GM12891 (cell line): ENCODE measurements around the gene CEP104.

Source experiments
- PAX5 ChIP-seq: IDR thresholded peaks from 2 replicates; pipeline ENCODE4 v1.6.1; 2011; ENCODE audit warnings: low read length, moderate library complexity, mild to moderate bottlenecking; ENCODE audit not compliant: insufficient read depth, severe bottlenecking
- POLR2A ChIP-seq: IDR thresholded peaks from 2 replicates; pipeline ENCODE4 v1.6.1; 2011; ENCODE audit warnings: low read depth, low read length, control low read depth
- POLR2AphosphoS5 ChIP-seq: IDR thresholded peaks from 2 replicates; pipeline ENCODE4 v1.6.1; 2011; ENCODE audit warnings: low read depth, low read length, control low read depth
- TAF1 ChIP-seq: IDR thresholded peaks from 2 replicates; pipeline ENCODE4 v1.6.1; 2011; ENCODE audit warnings: low read depth, low read length, control low read depth

DNA sequence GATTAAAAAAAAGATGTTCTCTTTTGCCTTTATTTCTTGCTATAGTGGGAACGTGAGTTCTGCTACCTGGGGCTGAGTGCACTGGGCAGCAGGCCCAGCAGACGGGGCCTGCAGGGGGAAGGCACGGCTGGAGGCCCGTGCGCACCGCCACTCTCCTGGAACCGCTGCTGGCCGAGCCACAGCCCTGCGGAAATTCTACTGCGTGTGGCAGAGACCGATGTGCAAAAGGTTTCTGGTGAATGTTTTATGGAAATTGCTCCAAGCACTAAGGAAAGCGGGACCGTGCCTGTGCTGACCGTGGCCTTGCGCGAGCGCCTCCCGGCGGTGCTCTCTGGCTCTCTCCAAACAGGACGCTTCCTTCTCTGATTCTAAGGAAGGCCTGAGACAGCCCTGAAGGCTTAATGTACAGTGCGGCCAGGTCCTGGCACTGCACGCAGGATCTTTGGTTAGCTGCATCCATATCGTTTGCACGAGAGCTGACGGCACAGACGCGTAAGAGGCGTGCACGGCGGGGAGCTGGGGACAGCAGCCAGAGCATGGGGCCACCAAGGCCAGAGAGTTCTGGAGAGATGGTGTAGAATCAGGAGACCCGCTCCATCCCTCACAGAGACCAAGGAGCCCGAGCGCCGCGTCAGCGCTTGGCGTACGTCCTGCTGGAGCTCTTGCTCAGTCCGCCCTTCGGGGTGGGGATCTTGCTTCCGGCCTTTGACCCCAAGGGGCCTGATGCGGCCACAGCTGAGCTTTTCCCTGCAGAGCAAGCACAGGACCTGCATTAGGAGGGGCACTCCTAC is 42.0 kb downstream of the CEP104 start:
- TF ChIP-seq POLR2A (no peak), TAF1 (no peak), POLR2AphosphoS5 (no peak), PAX5 (no peak)
